Transverse colon (tissue), 4 donors: ENCODE results near the gene DYRK4. TPM values are rescaled to one million over a fixed set of nuclear protein-coding genes. Genes with fewer than 3 reads are reported as not detected.

ENCODE experiments used
- DNase-seq: peaks from one replicate; pipeline ENCODE4 v3.0.0-alpha.2; 2019
- H3K27ac ChIP-seq, 4 donors: fragments of 200-600 bp; sonication (generic); 2 replicates each; pipeline ENCODE4 v1.5.1; 2016 to 2018; ENCODE audit warnings: inconsistent platforms in 4 of 4
- H3K27me3 ChIP-seq: fragments of 200-600 bp; sonication (generic); 2 replicates; pipeline ENCODE4 v1.5.1; 2017; ENCODE audit warnings: inconsistent platforms
- H3K36me3 ChIP-seq, 4 donors: fragments of 200-600 bp; sonication (generic); 2 replicates each; pipeline ENCODE4 v1.5.1; 2017 to 2019; ENCODE audit warnings: inconsistent platforms in 4 of 4
- H3K4me1 ChIP-seq, 4 donors: fragments of 200-600 bp; sonication (generic); 2 replicates each; pipeline ENCODE4 v1.5.1; 2017 to 2020; ENCODE audit warnings: inconsistent platforms in 4 of 4
- H3K4me3 ChIP-seq, 4 donors: fragments of 200-600 bp; sonication (generic); 1 replicate in 1 of 4; 2 replicates in 3 of 4; pipeline versions ENCODE4 v1.5.1 to v1.6.1; 2017 to 2019; ENCODE audit warnings: inconsistent platforms in 4 of 4
- H3K9me3 ChIP-seq, 2 donors: fragments of 200-600 bp; sonication (generic); 2 replicates each; pipeline ENCODE4 v1.5.1; 2017 to 2019; ENCODE audit warnings: inconsistent platforms in 2 of 2
- CTCF ChIP-seq, 5 experiments: fragments of 200-600 bp in 3 of 5; fragments of 450-650 bp in 2 of 5; sonication (generic) in 3 of 5; IDR thresholded peaks; 1 replicate in 2 of 5; 2 replicates in 3 of 5; pipeline ENCODE4 v1.5.1; 2016 to 2017; ENCODE audit warnings: antibody characterized with exemption in 5 of 5, inconsistent platforms in 3 of 5, mild to moderate bottlenecking in 2 of 5, moderate library complexity in 1 of 5
- EP300 ChIP-seq: sonication (generic); formaldehyde crosslinking; IDR thresholded peaks from one replicate; pipeline ENCODE4 v1.6.1; 2017; ENCODE audit warnings: antibody characterized with exemption, low read depth
- POLR2A ChIP-seq: fragments of 450-650 bp; IDR thresholded peaks from one replicate; pipeline ENCODE4 v1.6.1; 2016; ENCODE audit warnings: antibody characterized with exemption, mild to moderate bottlenecking, moderate library complexity
- POLR2AphosphoS5 ChIP-seq, 3 donors: sonication (generic); formaldehyde crosslinking; IDR thresholded peaks; one replicate each; pipeline ENCODE4 v1.6.1; 2016; ENCODE audit warnings: antibody characterized with exemption in 3 of 3
- WGBS, 2 donors: methylation state at CpG; one replicate each; pipeline ENCODE4 v1.1.5; 2018; ENCODE audit warnings: low coverage in 1 of 2; 5-methylcytosine and 5-hydroxymethylcytosine counted together
- in situ Hi-C, 4 donors: fragments of 200-750 bp; cut with MboI; loops; one replicate each; pipeline versions ENCODE4 v1.15.0 to v1.15.1; 2017; ENCODE audit warnings: low sequenced_read_pairs in 3 of 4, low pct_ligation_motif_present in 1 of 4, low pct_unique_long_range_greater_than_20kb in 1 of 4
- intact Hi-C: fragments of 100-400 bp; cut with DNase I; formaldehyde crosslinking; loops from one replicate; pipeline ENCODE4 v1.15.1; 2023; ENCODE audit warnings: low total_unique reads
- total RNA-seq, 4 donors: library from RNA; depleted of rRNA; stranded (reverse); fragments of >200 nt; gene quantifications; one replicate each; pipeline ENCODE4 v1.1.0, GENCODE V29; 2016

The DYRK4 gene
- total RNA-seq, 4 donors from 2014 or later, result 20.3 to 120 (median 22.4) TPM

GRCh38 chr12:4630262-4630661 lies 68.3 kb downstream of the DYRK4 start:
- WGBS, 2 donors, result 61% methylated on average over 5 of the region's 5 CpGs
- no peaks in the 10 kb centered on the region for H3K36me3 ChIP-seq
- no peaks in the 10 kb centered on the region for H3K9me3 ChIP-seq
- in situ Hi-C loops (no loop called here), intact Hi-C loops (no loop called here)
- no peak overlapping the region for H3K27ac ChIP-seq
- TF ChIP-seq POLR2A (no peak), POLR2AphosphoS5 (IDR thresholded peaks at IDR 0.05) (no peak)
- H3K4me3 ChIP-seq, result no peak overlapping the region
- peaks cover 3% of the 10 kb centered on the region for H3K27me3 ChIP-seq
- no peaks in the 10 kb centered on the region for H3K4me1 ChIP-seq
- DNase-seq, result no peak

- WGBS, 2 donors, result 69 to 78% methylated on average over 3 to 6 of the region's 6 CpGs
Observed at GRCh38 chr12:4643747-4644146, 81.7 kb downstream of the DYRK4 start.

GRCh38 chr12:4645023-4645422 lies 83.0 kb downstream of the DYRK4 start:
- no peaks in the 10 kb centered on the region for H3K9me3 ChIP-seq
- no peaks in the 10 kb centered on the region for H3K27me3 ChIP-seq
- in situ Hi-C loops (no loop called here), intact Hi-C loops (no loop called here)
- H3K27ac ChIP-seq, result no peak overlapping the region
- H3K4me1 ChIP-seq, result peaks cover 3 to 16% (median 13%) of the 10 kb centered on the region in 4 donors
- H3K36me3 ChIP-seq, result no peaks in the 10 kb centered on the region
- 93% methylated on average over 1 of the region's 1 CpG; no CpG with 5 or more reads in 1 of the 2 donors for WGBS, 2 donors
- no peak overlapping the region for H3K4me3 ChIP-seq
- no peak for DNase-seq
- TF ChIP-seq CTCF (IDR thresholded peaks at IDR 0.05) (no peak), POLR2A (no peak), EP300 (no peak), POLR2AphosphoS5 (IDR thresholded peaks at IDR 0.05) (no peak)

More at GRCh38 chr12:4643747-4644146, 81.7 kb downstream of the DYRK4 start:
- intact Hi-C loops, result no loop called here
- no peaks in the 10 kb centered on the region for H3K36me3 ChIP-seq
- TF ChIP-seq POLR2AphosphoS5 (IDR thresholded peaks at IDR 0.05), result no peak
- TF ChIP-seq EP300, result no peak
- TF ChIP-seq CTCF (IDR thresholded peaks at IDR 0.05), result no peak
- TF ChIP-seq POLR2A, result no peak
- peaks cover 0 to 10% (median 9%) of the 10 kb centered on the region in 4 donors for H3K4me1 ChIP-seq
- DNase-seq, result no peak
- no peaks in the 10 kb centered on the region for H3K27me3 ChIP-seq
- H3K4me3 ChIP-seq, result no peak overlapping the region
- no peak overlapping the region for H3K27ac ChIP-seq
- no peaks in the 10 kb centered on the region for H3K9me3 ChIP-seq
- in situ Hi-C loops, result no loop called here

- H3K27me3 ChIP-seq, result no peaks in the 10 kb centered on the region
- H3K36me3 ChIP-seq, result no peaks in the 10 kb centered on the region
- no peak for DNase-seq
- 0 to 21% methylated on average over 3 to 4 of the region's 4 CpGs for WGBS, 2 donors
- H3K9me3 ChIP-seq, result no peaks in the 10 kb centered on the region
- H3K4me1 ChIP-seq, result peaks cover 10 to 45% (median 23%) of the 10 kb centered on the region in 4 donors
- peak overlapping the region; percentile 87 to 96 (median 91) for H3K27ac ChIP-seq
- H3K4me3 ChIP-seq, result peak overlapping the region; percentile 61 to 83 (median 67)
- no peak for TF ChIP-seq EP300
- TF ChIP-seq POLR2A, result no peak
- no peak for TF ChIP-seq CTCF (IDR thresholded peaks at IDR 0.05)
- no peak for TF ChIP-seq POLR2AphosphoS5 (IDR thresholded peaks at IDR 0.05)
- intact Hi-C loops (no loop called here), in situ Hi-C loops (no loop called here)
Observed at GRCh38 chr12:4648104-4648500, 86.1 kb downstream of the DYRK4 start.
